Retinal pigment epithelial cell (primary cell): ENCODE results near the gene TLE6.

Source experiments
- DNase-seq: peaks from one replicate; pipeline ENCODE4 v3.0.0-alpha.2; 2010; ENCODE audit warnings: low read depth
- H3K4me3 ChIP-seq: 2 replicates; pipeline ENCODE4 v1.5.1; 2011; ENCODE audit warnings: mild to moderate bottlenecking, low read length, control low read depth, moderate library complexity
- TF ChIP-seq, protein P1 (sequence below): conservative IDR thresholded peaks from 2 replicates; pipeline ENCODE4 v1.5.1; 2011; ENCODE audit warnings: low read depth, low read length, control low read depth, inconsistent platforms

Gene TLE6

DNA sequence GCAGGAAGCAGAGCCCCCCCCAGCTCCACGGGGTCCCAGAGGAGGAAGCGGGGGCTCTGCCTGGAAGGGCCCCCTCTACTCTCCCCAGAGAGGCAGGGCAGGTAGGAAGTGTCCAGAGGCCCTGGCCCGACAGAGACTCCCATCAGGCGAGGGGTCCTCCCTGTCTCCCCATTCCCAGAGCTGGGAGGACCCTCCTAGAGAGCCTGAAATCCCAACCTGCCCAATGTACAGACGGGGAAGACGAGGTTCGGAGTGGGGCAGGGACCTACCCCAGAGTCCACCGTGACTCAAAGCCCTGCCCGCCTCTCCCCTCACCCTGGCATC is 50.6 kb downstream of the TLE6 start:
- H3K4me3 ChIP-seq = no peak overlapping the region
- DNase-seq = no peak
- TF ChIP-seq, protein P1, sequence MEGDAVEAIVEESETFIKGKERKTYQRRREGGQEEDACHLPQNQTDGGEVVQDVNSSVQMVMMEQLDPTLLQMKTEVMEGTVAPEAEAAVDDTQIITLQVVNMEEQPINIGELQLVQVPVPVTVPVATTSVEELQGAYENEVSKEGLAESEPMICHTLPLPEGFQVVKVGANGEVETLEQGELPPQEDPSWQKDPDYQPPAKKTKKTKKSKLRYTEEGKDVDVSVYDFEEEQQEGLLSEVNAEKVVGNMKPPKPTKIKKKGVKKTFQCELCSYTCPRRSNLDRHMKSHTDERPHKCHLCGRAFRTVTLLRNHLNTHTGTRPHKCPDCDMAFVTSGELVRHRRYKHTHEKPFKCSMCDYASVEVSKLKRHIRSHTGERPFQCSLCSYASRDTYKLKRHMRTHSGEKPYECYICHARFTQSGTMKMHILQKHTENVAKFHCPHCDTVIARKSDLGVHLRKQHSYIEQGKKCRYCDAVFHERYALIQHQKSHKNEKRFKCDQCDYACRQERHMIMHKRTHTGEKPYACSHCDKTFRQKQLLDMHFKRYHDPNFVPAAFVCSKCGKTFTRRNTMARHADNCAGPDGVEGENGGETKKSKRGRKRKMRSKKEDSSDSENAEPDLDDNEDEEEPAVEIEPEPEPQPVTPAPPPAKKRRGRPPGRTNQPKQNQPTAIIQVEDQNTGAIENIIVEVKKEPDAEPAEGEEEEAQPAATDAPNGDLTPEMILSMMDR = no peak

DNA sequence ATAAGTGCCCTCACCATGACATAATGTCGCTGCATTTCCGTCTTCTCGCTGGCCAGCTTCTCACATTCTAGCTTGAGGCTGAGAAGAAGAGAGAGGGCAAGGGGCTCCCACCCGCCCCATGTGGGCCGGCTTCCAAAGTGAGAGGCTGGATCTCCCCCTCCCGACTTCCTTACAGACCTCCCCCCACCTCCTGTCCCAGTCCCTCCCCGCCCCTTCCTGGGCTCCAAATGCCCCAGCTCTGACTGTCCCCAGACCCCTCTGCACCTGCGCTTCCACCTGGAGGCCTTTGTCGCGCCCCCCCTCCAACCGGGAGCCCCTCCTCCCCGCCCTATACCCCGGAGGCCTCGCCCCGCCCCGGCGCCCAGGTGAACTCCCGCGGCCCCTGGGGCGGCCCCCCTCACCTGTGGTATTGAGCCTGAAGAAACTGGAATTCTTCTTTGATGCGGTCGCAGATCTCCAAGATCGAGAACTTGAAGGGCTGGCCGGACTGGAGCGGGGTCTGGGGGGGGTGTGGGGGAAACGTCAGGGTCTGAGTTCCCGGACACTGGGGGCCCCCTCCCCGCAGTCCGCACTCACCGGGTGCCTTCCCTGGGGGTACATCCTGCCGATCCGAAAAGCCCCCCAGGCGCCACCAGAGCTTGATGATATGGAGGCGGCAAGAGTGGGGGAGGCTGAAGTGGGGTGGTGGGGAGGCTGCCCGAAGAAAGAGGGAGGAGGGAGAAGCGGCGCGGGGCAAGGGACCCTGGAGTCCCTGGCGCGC is 51.1 kb downstream of the TLE6 start:
- H3K4me3 ChIP-seq = peak overlapping the region; percentile 6
- no peak for DNase-seq
- TF ChIP-seq, protein P1 = no peak

DNA sequence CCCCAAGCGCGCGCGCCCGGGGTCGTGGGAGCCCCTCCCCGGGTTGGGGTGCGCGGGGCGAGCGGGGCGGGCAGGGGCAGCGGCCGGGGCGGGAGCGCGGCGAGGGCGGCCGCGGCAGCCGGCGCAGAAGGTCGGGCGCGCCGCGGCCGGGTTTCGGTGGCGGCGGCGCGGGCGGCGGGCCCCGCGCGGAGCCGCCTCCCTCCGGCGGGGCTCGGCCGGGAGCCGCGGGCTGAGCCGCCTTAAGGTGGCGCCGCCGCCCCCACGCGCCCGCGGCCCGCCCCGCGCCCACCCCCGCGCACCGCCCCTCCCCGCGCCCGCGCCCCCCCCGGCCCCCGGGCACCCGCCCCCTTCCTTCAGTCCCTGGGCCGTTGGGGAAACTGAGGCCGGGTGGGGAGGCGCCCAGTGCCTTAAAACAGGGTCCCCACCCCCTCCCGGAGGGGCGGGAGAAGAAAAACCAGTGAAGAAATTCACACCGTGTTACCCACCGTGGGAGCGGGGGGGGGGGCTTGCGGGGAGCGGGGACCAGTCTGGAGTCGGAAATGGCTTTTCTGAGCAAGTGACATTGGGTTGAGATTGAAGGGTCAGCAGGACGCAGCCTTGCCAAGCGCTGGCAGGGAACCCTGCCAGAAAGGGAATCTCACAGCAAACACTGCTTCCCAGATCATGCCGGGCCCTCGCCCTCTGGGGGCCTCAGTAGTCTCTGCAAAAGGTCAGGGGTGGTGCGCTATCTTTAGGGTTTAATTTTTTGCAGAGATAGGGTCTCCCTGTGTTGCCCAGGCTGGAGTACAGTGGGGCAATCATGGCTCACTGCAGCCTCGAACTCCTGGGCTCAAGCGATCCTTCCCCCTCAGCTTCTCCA is 51.9 kb downstream of the TLE6 start, which contains the start of gene TLE2:
Gene TLE2 (minus strand): TSS at position 216 of the 859 bp plus-strand sequence. CDS start 376 bp downstream, outside the sequence.
- peak within 1 kb of the TSS; percentile 6 for H3K4me3 ChIP-seq
- DNase-seq = no peak
- TF ChIP-seq, protein P1 = no peak

DNA sequence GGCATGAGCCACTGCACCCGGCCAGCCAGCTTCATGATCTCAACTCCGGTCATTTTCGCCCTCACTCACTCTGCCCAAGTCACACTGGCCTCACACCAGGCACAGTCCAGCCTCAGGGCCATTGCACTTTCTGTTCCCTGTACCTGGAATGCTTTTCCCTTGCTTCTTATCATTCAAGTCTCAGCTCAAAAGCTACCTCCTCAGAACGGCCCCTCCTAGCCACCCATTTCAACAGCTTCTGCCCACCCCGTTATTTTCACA is 54.2 kb downstream of the TLE6 start:
- H3K4me3 ChIP-seq = no peak overlapping the region
- TF ChIP-seq, protein P1 = no peak
- no peak for DNase-seq

DNA sequence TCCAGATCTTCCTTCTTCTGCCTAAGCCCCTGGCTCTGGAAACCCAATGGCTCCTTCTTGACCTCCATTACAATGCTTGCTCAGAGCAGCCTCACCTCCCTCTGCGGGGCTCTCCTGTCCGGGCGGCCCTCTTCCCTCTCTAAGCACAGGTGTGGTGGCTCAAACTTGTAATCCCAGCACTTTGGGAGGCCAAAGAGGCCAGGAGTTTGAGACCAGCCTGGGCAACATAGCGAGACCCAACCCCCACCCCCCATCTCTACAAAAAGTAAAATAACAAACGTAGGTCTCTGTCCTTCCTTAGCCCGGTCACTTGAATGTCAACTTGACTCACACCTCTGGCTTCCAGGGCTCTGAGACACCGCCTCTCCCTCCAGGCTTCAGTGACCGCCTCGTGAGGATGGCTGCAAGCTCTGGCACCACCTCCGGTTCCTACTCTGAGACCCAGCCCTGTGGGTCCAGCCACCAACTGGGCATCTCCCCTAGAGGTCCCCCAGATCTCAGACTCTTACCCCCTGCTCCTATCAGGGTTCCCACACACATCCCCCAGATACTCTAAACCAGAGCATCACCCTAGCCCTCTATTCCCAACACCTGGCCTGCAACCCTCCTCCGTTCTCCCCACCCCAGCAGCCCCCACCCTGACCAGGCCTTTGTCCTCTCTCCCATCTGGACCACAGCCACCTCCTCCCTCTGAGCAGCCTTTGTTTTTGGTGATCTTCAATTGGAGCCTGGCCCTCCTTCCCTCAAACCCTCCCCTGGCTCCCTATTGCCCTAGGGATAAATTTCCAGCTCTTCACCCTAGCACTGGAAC is 56.4 kb downstream of the TLE6 start:
- no peak overlapping the region for H3K4me3 ChIP-seq
- TF ChIP-seq, protein P1 = no peak

DNA sequence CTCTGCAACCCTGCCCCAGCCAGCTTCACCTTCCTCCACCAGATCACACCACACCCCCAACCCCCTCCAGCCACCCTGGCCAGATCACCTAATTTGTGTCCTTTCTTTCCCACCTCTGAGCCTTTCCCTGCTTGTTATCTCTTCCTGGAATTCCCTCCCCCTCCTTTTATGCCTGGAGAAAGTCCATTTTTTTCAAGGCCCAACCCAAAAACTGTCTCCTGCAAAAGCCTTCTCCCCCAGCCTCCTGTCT is 57.0 kb downstream of the TLE6 start:
- no peak for DNase-seq
- no peak overlapping the region for H3K4me3 ChIP-seq
- TF ChIP-seq, protein P1 = no peak

More for the DNA sequence above, 56.4 kb downstream of the TLE6 start:
- no peak for DNase-seq
